A172 (cell line): ENCODE results near the gene TSPEAR. TPM values are rescaled to one million over a fixed set of nuclear protein-coding genes. Genes with fewer than 3 reads are reported as not detected.

Source experiments
- DNase-seq: peaks from one replicate; pipeline ENCODE4 v3.0.0-alpha.2; 2015; ENCODE audit warnings: low spot score
- total RNA-seq: library from RNA; depleted of rRNA; stranded (reverse); fragments of >200 nt; shearing (Covaris generic); gene quantifications from 2 replicates; pipeline ENCODE4 v1.2.3, GENCODE V29; 2014

The TSPEAR gene
- total RNA-seq, 1 experiment from 2014 or later: not detected

GRCh38 chr21:44463724-44464123, 247.6 kb downstream of the TSPEAR start:
- DNase-seq: no peak

DNA sequence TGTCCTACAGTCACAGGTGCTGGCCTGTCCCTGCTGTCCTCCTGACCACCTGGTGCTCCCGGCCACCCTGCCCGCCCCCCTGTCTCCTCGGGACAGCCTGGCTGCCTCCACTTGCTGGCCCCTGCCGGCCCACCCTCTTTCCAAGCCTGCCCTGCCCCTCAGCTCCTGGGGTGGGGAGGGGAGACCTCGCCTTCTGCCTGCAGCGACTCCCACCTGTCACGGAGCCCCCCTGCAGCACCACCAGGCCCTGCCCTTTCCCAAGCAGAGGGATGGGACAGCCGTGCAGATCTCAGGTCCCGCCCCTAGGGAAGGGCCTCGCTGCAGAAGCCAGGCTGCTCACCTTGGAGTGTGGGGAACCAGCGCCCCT, 248.6 kb downstream of the TSPEAR start:
- DNase-seq: no peak

GRCh38 chr21:44462086-44462833, 249.1 kb downstream of the TSPEAR start:
- DNase-seq: no peak

DNA sequence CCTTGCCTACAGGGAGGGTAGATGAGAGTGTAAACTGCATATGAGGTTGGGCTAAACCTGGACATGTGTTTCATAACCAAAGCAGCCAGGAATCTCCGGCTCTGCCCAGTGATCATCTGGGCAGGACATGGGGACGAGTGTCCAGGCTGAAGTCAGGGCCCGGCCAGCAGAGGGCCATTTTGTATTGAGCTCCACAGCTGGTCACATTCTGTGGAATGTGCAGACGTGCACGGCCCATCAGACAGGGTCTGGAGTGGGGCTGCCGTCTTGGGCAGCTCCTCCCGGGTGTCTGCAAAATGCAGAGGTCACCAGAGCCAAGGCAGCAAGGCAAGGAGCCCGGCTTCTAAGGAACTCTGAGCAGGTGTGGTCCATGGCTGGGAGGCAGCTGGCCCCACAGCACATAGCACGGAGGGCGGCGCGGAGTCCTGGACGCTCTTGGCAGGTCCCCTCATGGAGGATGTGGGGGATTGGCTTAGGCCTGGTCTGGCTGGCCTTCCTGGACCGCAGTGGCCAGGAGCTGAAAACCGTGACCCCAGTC, 249.8 kb downstream of the TSPEAR start:
- no peak for DNase-seq

- DNase-seq: no peak
Observed at GRCh38 chr21:44461005-44461404, 250.4 kb downstream of the TSPEAR start.

DNA sequence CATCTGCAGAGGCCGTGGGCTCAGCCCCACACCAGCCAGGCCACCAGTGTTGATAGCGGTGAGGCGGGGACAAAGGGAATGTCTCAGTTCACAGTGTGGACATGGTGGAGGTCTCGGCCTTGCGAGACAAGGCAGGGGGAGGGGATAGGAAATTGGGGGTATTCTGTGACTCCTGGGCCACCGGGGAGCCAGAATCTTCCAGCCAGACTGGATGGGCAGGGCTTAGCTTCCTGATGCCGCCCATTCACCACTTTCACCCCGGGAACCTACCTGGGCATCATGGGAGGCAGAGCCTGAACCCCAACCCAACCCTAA, 251.0 kb downstream of the TSPEAR start:
- DNase-seq: no peak

- no peak for DNase-seq
Observed at GRCh38 chr21:44459712-44460440, 251.5 kb downstream of the TSPEAR start.

- no peak for DNase-seq
Observed at GRCh38 chr21:44458971-44459711, 252.2 kb downstream of the TSPEAR start.

DNA sequence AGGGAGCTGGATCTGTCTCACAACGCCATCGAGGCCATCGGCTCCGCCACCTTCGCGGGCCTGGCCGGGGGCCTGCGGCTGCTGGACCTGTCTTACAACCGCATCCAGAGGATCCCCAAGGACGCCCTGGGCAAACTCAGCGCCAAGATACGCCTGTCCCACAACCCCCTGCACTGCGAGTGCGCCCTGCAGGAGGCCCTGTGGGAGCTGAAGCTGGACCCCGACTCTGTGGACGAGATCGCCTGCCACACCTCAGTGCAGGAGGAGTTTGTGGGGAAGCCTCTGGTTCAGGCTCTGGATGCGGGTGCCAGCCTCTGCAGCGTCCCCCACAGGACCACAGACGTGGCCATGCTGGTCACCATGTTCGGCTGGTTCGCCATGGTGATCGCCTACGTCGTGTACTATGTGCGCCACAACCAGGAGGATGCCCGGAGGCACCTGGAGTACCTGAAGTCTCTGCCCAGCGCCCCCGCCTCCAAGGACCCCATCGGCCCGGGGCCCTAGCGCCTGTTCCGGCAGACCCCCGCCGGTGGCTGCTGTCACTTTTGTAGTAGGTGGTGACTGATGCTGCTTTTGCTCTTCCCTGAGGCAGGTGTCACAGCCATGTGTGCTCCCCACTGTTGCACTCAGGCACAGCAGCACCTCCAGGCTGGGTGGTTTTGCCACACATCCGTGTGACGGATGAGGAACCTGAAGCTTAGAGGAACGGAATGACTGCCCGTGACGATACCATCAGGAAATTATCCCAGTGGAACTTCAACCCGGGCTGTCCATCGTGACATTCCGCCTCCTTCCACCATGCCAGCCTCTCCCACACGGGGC, 254.2 kb downstream of the TSPEAR start:
- no peak for DNase-seq

DNA sequence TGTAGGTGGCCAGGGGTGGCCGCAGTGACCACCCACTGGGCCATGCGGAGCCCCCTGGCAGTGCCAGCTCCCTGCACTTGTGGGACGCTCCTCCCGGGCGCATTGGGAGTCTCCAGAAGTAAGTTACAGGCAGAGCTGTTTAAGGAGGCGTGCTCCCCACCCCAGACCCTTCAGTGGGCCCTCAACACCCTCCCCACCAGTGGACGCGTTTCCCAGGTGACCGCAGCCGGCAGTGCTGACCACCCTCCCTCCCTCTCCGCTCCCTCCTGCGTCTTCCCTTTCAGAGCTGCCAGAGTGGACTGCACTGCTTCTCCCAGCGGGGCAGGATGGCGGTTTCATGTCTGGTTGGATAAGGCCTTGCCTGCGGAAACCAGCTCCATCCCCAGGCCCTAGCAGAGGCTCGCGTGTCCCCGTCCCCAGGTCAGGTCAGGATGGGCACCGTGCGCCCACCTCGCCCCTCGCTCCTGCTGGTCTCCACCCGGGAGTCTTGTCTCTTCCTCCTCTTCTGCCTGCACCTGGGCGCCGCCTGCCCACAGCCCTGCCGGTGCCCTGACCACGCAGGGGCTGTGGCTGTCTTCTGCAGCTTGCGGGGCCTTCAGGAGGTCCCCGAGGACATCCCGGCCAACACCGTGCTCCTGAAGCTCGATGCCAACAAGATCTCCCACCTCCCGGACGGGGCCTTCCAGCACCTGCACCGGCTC, 255.0 kb downstream of the TSPEAR start:
- DNase-seq: no peak

DNA sequence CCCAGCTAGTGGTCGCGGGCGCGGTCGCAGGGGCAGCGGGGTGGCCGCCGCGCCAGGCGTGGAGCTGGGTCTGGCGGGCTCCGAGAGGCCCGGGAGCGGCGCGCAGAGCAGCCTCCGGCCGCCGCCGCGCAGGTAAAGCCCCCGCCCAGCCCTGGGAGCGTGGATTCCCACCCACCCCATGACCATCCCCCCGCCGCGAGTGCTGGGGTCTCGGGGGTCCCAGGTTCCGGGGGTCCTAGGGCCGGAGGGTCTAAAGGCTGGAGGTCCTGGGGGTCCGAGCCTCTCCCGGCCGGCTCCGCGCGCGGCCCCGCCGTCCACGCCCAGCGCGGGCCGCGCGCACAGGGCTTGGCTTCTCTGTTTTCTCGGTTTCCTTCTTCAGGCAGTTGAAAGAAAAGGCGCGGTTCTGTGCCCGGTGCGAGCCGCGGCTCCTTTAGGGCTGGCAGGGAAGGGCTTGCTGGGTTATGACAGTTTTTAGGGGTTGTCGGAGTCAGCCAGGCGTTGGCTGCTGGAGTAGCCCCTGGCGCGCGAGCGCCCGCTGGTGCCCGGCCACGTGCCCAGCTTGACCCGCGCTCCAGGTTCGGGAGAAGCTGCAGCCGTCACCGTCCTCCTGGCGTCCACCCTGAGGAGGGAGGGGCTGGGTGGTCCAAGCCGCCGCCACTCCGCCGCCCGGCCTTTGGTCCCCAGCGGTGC, 255.7 kb downstream of the TSPEAR start:
- DNase-seq: no peak

GRCh38 chr21:44454747-44455523, 256.4 kb downstream of the TSPEAR start, which contains the start of gene LRRC3:
Gene LRRC3, plus strand, starts transcription at chr21:44455510. Its CDS starts 1,135 bp downstream, at chr21:44456645.
- peak; percentile 28 for DNase-seq

DNA sequence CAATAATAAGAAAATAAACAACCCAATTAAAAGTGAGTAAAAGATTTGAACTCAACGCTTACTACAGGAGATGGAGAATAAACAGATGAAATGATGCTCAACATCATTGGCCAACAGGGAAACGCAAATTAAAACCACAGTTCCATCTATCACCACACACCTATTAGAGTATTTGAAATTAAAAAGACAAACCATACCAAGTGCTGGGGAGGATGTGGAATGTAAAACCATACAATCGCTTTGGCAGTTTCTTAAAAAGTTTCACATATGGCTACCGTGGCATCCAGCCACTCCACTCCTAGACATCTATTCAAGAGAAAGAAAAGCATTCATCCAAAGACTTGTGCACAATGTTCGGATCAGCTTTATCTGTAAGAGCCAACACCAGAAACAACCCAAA, 257.3 kb downstream of the TSPEAR start:
- DNase-seq: no peak

DNA sequence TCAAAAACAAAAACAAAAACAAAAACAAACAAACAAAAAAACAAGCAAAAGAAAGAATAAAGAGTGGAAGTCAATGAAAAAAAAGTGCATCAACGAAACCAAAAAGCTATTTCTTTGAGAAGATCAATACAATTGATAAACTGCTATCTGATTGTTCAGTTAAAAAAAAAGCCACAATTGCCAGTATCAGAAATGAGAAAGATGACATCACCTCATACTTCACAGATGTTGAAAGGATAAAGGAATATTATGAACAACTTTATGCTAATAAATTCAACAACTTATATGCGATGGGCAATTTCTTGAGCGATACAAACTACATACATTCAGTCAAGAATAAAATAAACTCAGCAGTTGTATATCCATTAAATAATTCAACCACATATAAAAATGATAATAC, 258.3 kb downstream of the TSPEAR start:
- DNase-seq: no peak

- no peak for DNase-seq
Observed at GRCh38 chr21:44450999-44451398, 260.4 kb downstream of the TSPEAR start.

- DNase-seq: no peak
Observed at GRCh38 chr21:44450402-44450801, 261.0 kb downstream of the TSPEAR start.

GRCh38 chr21:44449473-44450363, 261.7 kb downstream of the TSPEAR start:
- DNase-seq: peak; percentile 13

- no peak for DNase-seq
Observed at GRCh38 chr21:44448651-44449131, 262.7 kb downstream of the TSPEAR start.
